ENCODE measurements around the gene LZTS2.

Gene LZTS2

GRCh38 chr10:101001659-101002035 lies 2.0 kb downstream of the LZTS2 start:
- DNase-seq (ENCODE audit: low read depth), result no peak
- peak overlapping the region; percentile 85 for H3K4me3 ChIP-seq (ENCODE audit: control insufficient read depth, low read depth, low read length)
- TF ChIP-seq, protein P1, sequence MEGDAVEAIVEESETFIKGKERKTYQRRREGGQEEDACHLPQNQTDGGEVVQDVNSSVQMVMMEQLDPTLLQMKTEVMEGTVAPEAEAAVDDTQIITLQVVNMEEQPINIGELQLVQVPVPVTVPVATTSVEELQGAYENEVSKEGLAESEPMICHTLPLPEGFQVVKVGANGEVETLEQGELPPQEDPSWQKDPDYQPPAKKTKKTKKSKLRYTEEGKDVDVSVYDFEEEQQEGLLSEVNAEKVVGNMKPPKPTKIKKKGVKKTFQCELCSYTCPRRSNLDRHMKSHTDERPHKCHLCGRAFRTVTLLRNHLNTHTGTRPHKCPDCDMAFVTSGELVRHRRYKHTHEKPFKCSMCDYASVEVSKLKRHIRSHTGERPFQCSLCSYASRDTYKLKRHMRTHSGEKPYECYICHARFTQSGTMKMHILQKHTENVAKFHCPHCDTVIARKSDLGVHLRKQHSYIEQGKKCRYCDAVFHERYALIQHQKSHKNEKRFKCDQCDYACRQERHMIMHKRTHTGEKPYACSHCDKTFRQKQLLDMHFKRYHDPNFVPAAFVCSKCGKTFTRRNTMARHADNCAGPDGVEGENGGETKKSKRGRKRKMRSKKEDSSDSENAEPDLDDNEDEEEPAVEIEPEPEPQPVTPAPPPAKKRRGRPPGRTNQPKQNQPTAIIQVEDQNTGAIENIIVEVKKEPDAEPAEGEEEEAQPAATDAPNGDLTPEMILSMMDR (IDR thresholded peaks at IDR 0.05; ENCODE audit: control insufficient read depth, insufficient read depth, low read depth, low read length, missing control alignments), result no peak

GRCh38 chr10:101002456-101002855 lies 2.8 kb downstream of the LZTS2 start:
- TF ChIP-seq, protein P1 (IDR thresholded peaks at IDR 0.05; ENCODE audit: control insufficient read depth, insufficient read depth, low read depth, low read length, missing control alignments), result no peak
- no peak overlapping the region; the same call in 1 of the 2 replicates for H3K4me3 ChIP-seq (ENCODE audit: control insufficient read depth, low read depth, low read length)
- DNase-seq (ENCODE audit: low read depth), result no peak

GRCh38 chr10:101003639-101004206 lies 4.1 kb downstream of the LZTS2 start:
- H3K4me3 ChIP-seq (ENCODE audit: control insufficient read depth, low read depth, low read length), result no peak overlapping the region
- no peak for DNase-seq (ENCODE audit: low read depth)
- TF ChIP-seq, protein P1 (IDR thresholded peaks at IDR 0.05; ENCODE audit: control insufficient read depth, insufficient read depth, low read depth, low read length, missing control alignments), result no peak

DNA sequence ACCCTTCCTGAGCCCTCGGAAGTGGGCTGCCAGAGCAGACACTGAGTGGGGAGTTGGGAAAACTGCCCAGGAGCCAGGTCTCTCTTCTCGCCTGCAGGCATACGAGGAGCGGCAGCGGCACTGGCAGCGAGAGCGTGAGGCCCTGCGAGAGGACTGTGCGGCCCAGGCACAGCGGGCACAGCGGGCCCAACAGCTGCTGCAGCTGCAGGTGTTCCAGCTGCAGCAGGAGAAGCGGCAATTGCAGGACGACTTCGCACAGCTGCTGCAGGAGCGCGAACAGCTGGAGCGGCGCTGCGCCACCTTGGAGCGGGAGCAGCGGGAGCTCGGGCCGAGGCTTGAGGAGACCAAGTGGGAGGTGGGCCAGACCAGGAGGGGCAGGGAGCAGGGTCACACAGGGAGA lies 5.8 kb downstream of the LZTS2 start:
- DNase-seq (ENCODE audit: low read depth), result no peak
- no peak overlapping the region for H3K4me3 ChIP-seq (ENCODE audit: control insufficient read depth, low read depth, low read length)
- TF ChIP-seq, protein P1 (IDR thresholded peaks at IDR 0.05; ENCODE audit: control insufficient read depth, insufficient read depth, low read depth, low read length, missing control alignments), result no peak

GRCh38 chr10:101005869-101006567 lies 6.4 kb downstream of the LZTS2 start:
- H3K4me3 ChIP-seq (ENCODE audit: control insufficient read depth, low read depth, low read length), result no peak overlapping the region
- DNase-seq (ENCODE audit: low read depth), result no peak
- TF ChIP-seq, protein P1 (IDR thresholded peaks at IDR 0.05; ENCODE audit: control insufficient read depth, insufficient read depth, low read depth, low read length, missing control alignments), result no peak

- no peak overlapping the region for H3K4me3 ChIP-seq (ENCODE audit: control insufficient read depth, low read depth, low read length)
- TF ChIP-seq, protein P1 (IDR thresholded peaks at IDR 0.05; ENCODE audit: control insufficient read depth, insufficient read depth, low read depth, low read length, missing control alignments), result no peak
- DNase-seq (ENCODE audit: low read depth), result no peak
Observed at GRCh38 chr10:101006593-101007098, 7.0 kb downstream of the LZTS2 start.

All from AG09309 (cell line).